Fibroblast of skin of right biceps (primary cell): Measurements from ENCODE around the gene YWHAQ.
"Not testable (repeated sequence)": the region's sequence is repeated elsewhere in the genome, so short reads cannot be mapped to it uniquely, and the experiment has no call there.

ENCODE experiments used
- DNase-seq: peaks from one replicate; pipeline ENCODE4 v3.0.0-alpha.2; 2013

The YWHAQ gene

DNA sequence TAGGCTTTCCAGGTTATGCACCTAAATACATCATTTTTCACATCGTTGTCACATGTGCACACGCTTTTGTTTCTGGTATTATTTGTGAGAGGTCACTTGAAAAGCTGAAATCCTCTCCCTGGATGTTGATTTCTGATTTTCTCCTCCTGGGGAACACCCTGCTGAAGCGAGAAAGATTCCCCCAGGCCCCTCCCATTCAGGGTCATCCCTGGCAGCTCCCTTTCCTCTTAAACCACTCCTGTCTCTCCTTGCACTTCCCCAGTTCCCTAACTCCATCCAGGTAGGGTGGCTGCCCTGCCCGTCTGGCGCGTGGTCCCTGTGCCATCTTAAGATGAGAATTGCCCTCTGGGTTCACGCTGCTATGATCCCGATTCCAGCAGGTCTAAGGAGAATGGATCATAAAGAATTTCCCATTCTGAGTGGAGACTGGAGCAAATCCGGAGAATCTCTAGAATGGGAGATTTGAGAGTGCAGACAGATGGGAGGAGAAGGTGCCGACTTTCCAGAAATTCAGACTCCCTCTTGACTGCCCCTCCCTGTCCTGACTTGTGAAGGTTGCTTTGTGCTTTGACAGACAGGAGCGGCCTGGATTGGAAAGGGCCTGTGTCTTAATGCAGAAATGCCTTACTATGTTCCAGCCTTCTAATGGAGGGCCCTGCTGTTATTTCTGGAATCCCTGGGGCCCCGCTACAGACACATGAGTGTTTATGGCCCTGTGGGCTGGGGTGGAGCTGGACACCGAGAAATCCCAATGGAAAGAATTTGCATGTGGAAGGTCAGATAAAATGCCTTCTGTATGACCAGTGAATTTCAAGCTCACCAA is 1.3 kb upstream of the YWHAQ start:
- peak; percentile 31 for DNase-seq

DNA sequence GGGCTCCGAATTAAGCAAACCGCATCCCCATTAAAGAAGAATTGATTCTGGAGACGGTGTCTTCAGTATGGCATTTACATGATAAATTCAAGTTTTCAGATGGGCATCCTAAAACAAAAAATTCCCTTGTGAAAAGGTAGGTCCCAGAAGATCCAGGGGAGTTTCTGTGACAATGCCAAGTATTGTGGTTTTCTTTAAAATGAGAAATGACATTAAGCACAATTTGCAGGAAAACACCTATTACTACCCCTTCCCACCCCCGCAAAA is 689 bp upstream of the YWHAQ start:
- no peak for DNase-seq

DNA sequence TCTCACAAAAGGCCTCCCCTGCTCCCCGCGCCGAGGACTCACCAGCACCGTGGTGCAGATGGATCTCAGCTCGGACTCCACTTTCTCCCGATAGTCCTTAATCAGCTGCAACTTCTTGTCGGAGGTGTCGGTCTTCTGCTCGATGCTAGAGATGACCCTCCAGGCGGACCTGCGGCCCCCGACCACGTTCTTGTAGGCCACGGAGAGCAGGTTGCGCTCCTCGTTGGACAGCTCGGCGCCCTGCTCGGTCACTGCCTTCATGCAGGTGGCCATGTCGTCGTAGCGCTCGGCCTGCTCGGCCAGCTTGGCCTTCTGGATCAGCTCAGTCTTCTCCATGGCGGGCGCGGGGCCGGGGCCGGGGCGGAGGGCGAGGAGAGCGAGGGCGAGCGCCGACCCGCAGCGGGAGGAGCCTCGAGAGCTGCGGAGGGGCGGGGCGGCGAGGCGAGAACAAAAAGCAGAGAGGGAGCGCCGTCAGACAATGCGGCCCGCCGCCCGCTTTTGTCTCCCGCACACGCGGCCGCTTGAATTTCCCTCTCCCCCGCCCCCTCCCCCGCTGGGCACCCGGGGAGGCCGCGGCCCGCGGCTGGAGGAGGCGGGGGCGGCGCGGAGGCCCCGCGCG is 571 bp downstream of the YWHAQ start:
- peak; percentile 75 for DNase-seq

DNA sequence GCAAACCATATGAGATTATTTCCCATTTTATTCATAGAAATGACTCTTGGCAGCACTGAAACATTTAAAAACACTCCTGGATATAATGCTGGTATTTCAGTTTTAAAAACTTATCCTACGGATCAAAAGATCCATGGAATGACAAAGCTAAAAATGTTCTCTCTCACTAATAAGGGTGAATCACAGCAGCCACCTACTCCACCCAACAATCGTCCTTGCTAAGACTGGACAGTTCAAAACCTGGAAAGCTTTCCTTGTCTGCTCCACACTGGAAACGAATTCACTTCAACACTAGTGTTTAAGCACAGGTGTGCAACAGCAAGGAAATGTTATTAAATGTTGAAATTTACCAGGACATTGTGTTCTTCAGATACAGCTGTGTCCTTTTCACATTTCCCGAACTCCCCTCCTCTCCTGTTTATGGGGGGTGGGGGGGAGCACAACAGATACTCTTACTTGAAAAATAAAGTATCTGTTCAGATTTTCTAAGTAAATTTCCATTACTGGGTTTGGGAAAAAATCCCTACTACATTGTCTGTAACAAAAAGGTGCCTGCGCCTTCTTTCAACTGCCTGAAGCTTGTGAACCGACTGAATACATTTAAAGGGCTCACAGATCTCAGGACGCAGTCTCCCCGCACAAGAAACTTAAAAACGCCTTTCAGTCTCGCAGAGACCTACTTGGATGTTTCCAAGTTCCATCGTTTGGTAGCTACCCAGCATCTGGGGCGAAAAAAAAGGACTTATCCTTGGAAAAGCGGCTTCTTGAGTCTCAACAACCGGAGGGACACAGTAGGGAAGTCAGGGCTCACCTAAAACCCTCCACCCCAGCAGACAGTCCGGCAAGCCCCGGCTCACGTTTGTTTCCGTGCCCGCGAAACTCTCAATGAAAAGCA is 1.3 kb downstream of the YWHAQ start:
- DNase-seq, result peak; percentile 49

DNA sequence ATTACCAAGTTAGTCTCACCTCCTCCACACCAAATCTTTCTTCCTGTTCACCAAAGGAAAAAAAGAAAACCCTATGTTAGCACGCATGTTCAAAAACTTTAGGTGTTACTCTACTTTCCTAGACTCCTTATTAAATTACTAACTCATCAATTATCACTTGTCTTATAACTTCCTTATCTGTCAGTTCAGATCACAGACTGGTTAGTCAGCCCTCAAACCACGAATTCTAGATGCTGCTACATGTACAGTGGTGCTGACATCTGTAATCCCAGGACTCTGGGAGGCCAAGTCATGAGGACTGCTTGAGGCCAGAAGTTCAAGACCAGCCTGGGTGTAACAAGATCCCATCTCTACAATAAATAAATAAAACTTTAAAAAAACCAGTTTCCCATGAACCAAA is 3.5 kb downstream of the YWHAQ start:
- DNase-seq, result peak; percentile 64

DNA sequence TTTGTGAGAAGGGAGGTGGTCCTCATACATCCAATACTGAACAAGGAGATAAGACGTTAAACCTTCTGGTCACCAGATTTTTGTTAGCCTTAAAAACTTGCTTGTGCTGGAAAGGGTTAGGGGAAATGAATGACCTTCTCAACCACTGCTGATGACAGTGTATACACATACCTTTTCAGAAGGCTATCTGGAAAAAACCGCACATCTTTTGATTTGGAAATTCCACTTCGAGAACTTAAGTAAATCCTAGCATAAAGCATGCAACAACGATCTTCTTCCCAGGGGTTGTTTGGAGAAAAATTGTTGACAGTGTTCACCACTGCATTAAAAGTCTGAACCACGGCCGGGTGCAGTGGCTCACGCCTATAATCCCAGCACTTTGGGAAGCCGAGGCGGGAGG is 7.6 kb downstream of the YWHAQ start:
- no peak for DNase-seq

DNA sequence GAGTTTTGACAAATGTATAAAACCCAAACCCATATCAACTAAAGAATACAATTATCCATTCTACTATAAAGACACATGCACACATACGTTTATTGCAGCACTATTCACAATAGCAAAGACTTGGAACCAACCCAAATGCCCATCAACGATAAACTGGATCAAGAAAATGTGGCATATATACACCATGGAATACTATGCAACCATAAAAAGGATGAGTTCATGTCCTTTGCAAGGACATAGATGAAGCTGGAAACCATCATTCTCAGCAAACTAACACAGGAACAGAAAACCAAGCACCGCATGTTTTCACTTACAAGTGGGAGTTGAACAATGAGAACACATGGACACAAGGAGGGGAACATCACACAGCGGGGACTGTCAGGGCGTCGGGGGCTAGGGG is 9.1 kb downstream of the YWHAQ start:
- not testable (repeated sequence) for DNase-seq

DNA sequence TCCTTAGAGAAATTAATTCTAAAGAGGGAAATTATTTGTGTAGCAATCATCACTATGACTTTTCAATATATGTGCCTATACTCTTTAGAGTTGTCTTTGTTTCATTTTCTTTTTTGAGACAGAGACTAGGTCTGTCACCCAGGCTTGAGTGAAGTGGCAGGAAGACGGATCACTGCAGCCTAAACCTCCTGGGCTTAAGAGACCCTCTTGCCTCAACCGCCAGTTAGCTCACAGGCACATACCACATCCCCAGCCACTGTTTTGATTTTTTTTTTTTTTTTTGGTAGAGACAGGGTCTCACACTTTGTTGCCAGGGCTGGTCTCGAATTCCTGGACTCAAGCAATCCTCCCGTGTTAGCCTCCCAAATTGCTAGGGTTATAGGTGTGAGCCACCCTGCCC is 12.4 kb downstream of the YWHAQ start:
- DNase-seq, result no peak

DNA sequence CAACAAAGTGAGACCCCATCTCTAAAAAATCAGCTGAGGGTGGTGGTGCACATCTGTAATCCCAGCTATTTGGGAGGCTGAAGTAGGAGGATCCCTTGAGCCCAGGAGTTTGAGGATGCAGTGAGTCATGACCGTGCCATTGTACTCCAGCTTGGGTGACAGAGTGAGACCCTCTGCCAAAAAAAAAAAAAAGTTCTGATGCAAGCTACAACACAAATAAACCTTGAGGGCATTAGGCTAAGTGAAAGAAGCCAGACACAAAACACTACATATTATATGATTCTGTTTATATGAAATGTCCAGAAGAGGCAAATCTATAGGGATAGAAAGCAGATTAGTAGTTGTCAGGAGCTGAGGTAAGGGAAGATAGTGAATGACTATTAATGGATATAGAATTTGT is 13.0 kb downstream of the YWHAQ start:
- DNase-seq, result peak; percentile 32

DNA sequence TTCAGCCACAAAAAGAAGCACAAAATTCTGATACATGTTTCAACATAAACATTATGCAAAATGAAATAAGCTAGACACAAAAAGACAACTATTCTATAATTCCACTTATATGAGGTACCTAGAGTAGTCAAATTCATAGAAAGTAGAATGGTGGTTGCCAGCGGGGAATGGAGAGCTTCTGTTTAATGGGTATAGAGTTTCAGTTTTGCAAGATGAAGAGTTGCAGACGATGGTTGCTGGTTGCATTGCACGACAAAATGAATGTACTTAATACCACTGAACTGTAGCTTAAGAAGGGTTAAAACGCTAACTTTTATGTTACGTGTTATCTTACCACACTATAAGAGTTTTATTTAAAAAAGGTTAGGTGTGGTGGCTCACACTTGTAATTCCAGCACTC is 13.5 kb downstream of the YWHAQ start:
- no peak for DNase-seq

DNA sequence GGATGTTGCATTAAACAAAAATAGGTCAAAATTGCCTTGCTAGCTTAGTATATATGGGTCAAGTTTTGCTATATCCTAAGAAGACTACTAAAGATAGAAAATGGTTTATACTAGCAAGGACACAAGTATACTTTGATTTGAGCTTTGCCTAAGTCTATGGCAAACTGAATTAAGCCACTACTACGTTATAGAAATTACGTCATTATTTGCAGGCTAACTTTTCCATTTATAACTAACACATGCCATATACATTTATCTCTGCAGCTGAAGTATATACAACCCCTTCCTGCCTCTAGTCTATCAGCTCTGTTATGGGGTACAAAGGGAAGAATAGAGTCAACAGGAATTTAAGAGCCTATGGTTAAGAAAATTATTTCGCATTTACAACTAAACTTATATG is 16.2 kb downstream of the YWHAQ start:
- DNase-seq, result no peak

DNA sequence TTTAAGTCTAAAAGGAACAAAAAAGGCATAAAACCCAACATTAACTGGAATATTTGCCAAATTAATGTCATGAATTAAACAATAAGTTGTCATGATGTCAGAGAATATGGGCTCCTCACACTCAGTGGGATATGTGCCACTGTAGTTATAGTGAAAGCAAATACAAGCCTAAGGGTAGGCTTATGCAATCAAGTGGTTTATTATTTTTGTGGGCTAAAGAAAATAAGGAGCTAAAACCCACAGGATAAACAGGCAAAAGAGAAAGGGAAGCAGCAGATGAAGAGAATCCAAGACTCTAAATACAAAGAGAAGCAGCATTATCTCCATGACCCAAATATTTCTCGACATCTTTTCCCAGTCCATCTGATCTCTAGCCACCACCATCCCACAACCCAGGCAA is 17.5 kb downstream of the YWHAQ start:
- peak; percentile 75 for DNase-seq

DNA sequence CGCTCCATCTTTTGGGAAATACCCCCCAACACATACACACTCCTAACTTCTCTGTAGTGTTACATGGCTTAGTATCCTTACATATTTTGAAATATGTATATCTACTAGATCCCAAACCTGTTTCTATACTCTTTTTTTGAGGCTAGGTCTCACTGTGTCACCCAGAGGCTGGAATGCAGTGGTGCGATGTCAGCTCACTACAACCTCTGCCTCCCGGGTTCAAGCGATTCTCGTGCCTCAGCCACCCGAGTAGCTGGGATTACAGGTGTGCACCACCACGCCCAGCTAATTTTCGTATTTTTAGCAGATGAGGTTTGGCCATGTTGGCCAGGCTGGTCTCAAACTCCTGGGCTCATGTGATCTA is 19.3 kb downstream of the YWHAQ start:
- not testable (repeated sequence) for DNase-seq

DNA sequence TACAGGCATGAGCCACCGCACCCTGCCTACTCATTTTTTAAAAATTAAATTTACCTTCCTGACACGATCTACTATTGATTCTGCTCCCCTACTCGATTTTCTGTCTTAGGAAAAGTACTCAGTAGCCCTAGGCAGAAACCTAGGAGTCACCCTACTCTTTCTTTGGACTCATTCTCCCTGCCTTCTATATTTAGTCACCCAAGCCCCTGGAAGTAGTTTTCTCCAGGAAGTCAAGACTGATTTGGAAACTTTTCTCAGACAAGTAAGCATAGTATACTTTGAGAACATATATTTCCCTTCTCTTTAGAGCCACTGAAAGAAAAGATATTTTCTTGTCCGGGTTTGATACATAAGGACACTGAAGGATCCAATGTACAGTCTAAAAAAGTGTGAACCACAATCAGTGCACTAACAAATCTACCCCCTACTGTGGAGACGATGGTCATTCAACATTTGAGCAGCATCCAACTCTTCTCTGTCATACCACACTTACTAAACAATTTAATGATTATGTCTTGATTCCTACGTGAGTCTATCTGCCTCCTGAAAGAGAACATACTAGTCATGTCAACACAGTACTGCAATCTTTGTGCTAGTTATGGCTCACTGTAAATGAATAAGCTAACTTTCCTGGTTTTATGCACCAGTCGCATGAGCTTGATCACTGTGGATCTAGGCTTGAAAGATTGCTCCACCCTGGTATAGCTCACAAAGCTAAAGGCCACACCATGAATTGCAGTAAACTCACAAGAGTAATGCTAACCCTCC is 19.8 kb downstream of the YWHAQ start:
- peak; percentile 49 for DNase-seq

DNA sequence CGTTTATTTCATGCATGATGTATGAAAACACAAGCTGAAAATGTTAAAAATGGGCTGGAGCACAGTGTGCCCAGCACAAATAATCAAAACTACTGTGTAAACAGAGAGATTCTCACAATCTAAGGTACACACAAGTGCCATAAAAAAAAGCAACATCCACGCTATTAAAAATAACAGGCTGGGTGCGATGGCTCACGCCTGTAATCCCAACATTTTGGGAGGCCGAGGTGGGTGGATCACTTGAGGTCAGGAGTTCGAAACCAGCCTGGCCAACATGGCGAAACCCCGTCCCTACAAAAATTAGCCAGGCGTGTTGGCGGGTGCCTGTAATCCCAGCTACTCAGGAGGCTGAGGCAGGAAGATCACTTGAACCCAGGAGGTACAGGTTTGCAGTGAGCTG is 22.3 kb downstream of the YWHAQ start:
- DNase-seq, result not testable (repeated sequence)

DNA sequence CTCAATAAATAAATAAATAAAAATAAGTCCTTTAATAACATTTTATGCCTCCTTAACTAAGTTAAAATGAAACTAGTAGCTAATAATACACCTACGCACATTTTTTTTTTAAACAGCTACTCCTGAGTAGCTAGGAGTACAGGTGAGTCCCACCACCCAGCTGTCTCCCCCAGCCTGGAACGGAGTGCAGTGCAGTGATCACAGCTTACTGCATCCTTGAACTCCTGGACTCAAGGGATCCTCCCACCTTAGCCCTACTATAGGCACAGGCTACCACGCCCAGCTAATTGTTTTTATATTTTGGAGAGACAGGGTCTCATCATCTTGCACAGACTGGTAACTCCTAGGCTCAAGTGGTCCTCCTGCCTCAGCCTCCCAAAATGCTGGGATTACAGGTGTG is 28.4 kb downstream of the YWHAQ start:
- no peak for DNase-seq

DNA sequence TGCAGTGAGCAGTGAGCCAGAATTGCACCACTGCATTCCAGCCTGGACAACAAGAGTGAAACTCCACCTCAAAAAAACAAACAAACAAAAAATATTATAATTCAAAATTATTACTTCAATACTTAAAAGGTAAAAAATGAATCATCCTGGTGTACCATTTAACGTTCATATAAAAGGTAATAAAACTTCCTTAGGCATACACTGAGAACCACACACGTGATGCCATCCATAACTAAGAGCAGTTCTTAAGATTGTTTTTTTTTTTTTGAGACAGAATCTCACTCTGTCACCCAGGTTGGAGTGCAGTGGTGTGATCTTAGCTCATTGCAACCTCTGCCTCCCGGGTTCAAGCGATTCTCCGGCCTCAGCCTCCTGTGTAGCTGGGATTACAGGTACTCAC is 29.4 kb downstream of the YWHAQ start:
- DNase-seq, result no peak

DNA sequence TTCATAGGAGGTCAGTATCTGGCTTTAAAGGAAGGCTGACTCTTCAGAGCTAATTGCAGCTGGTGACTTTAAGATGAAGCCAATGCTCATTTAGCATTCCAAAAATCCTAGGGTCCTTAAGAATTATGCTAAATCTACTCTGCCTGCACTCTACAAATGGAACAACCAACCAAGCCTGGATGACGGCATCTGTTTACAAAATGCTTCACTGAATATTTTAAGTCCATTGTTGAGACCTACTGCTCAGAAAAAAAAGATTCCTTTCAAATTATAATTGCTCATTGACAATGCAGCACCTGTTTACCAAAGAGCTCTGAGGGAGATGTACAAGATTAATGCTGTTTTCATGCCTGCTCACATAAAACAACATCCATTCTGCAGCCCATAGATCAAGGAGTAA is 31.4 kb downstream of the YWHAQ start:
- DNase-seq, result no peak

DNA sequence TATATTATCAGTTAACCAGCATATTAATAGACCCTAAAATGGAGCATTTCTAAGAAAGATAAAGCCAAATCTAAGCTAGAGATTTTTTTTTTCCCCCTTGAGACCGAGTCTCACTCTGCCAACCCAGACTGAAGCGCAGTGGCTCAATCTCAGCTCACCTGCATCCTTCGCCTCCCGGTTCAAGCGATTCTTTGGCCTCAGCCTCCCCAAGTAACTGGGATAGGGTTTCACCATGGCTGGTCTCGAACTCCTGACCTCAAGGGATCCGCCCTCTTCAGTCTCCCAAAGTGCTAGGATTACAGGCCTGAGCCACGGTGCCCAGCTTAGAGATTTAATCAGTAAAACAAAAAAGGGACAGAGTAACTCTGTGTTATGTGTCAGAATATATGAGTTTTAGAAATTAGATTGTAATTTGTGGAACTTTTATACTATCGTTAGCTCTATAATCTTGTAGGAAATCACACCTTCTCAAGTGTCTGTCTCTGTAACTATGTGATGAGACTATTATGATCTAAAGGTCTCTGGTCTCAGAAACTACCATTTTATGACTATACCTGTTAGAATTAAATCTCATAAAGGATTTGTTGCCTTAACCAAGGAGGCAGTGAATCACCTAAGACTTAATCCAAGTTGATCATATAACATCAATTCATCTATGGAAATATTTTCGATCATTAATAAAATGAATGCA is 34.0 kb downstream of the YWHAQ start:
- DNase-seq, result no peak

DNA sequence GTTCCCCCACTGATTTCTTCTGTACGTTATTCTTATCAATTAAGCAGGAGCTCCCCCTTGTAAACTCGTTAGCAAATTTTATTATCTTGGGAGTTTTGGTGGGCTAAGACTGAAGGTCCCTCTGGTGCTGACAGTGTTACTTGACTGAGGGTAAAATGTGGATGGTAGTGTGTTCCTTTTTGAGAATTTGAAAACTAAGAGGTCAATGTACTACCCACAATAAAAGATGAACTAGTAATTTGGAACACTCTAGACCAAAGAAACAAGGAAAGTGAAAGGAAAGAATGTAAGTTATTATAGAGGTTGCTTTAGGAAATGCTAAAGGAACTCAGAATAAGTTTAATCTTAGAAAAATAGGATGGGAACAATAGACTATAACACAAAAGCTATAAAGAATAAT is 35.1 kb downstream of the YWHAQ start:
- no peak for DNase-seq

DNA sequence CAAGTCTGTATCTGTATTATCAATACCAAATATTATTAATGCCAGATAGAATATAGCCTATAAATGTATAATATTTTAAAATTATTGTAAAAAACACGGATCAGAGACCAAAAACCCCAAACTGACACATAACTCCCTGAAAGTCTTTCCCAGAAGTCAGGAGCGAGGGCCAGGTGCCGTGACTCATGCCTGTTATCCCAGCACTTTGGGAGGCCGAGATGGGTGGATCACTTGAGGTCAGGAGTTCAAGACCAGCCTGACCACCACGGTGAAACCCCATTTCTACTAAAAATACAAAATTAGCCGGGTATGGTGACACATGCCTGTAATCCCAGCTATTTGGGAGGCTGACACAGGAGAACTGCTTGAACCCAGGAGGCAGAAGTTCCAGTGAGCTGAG is 35.5 kb downstream of the YWHAQ start:
- DNase-seq, result not testable (repeated sequence)

DNA sequence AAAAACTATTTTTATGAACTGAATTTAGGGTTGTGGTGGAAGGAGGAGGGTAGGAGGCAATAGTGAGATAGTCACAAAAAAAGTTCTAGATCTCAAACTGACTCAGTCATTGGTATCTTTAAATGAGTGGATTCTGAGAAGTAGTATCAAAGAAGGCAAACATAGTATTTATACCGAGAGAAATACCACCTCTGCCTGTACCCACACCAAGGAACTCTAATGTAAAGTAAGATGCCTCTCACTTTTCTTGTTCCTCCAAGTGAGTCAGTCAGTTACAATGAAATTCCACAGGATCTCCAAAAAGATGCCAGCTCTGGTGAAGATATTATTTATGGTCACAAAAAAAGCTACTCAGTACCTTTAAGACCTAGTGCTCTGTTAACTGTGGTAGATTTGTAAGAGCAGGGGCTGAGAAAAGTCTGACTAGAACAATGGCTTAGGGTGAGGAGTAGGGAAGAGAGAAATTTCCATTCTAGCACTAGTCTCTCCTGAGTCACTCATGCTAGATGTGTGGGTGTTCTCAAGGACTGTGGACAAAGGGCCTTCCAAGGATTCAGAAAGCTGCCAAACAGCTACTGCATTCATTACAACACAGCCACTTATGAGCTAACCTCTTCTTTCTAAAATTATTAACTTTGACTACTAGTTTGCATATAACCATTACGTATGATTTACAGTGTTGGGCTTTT is 36.3 kb downstream of the YWHAQ start:
- peak; percentile 77 for DNase-seq
